Embryonic facial prominence (tissue), 1 donor: Measurements from ENCODE around the gene EDRF1.

ENCODE experiments used
- DNase-seq: peaks from one replicate; pipeline ENCODE4 v3.0.0-alpha.2; 2016; ENCODE audit errors: extremely low spot score

EDRF1 gene

DNA sequence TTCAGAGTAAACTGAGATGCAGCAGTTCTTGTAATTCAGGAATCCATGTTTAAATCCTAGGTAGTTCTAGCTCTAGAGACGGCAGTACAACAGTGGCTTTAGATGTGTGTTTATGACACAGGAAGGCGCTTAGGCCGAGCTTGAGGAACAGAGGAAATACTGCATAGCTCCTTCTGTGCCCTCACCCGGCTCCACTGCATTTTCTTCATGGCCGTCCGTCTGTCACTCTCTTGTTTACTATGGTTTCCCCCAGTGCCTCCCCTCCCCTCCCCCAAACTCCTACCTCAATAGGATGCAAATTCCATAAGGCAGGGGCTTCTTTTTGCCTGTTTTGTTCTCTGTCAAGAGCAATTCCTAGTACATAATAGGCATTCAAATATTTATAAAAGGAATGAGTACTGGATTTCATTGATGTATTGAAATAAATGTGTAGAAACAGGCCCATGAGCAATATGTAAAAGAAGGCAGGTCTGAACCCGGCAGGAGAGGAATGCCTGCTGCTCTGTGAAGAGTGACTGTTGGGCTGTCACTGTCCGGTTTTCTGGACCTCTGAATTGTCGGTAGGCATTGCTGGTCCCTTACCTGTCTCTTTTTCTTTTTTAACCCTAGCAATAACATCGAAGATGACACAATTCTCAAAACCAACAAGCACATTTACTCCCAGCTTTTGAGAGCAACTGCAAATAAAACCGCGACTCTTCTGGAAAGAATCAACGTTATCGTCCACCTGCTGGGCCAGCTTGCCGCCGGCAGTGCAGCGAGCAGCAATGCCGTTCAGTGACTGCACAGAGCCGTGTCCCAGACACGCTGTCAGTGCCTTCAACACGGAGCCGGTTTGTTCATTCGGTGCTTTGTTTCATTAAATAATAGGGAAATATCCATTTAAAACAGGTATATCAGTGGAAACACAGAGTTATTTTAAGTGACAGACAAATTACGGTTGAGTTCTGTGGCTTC, 43.5 kb downstream of the EDRF1 start:
- DNase-seq: no peak

DNA sequence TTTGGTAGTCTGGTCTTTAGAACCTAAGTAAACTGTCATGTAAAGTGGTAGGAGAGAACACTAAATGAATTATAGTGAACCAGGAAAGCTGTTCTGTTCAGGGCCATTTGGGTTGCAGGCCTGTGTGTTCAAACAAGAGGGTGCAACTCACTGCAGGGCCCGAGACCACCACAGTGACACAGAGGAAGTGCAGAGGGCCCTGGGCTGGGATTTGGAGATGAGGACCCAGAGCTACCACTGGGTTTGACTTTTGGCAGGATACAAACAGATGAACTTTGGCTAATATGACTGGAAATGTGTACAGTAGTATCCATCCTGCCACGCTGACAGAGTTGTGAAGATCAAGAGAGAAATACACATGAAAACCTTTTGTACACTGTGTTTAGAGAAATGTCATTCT, 46.3 kb downstream of the EDRF1 start:
- no peak for DNase-seq

DNA sequence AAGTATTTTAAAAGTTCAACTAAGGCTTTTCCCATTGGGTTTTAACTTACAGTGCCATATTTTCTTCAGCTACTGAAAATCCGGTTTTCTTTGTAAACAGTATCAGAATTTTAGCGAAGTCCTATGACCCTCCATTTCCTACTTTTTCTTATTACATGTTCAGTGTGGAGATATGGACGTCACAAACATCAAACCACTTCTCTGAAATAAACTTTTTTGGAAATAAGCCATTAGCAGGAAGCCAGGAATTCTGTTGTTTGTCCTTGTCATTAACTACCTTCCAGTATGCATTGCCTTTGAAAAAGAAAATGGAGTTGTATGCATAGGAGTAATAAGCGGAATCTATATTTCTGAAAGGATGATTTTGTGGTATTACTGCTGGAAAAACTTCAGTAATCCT, 47.0 kb downstream of the EDRF1 start:
- DNase-seq: no peak

DNA sequence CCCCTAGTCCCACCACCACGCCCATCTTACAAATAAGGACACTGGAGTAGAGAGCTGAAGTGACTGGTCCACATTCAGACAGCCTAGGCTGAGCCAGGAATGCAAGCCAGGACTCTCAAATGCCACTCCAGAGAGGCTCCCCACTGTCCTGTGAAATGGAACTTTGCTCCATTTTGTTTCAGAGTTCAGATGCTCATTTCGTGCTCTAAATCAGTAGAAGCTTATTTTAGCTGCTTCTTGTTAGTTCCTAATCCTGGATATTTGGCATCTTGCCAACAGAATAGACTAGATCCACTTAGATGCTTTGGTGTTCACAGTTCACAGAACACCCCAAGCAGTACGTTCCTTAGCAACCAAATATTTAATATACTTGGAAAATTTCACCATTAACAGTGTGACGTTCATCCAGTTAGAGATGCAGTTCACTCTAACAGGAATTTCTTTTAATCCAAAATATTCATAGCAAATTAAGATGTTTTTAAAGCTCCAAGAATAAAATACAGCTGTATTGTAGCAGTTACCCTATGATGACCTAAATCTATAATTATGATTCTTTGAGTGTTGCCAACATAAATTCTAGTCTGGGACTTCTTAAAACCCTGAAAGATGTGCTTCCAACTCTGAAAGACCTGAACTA, 48.8 kb downstream of the EDRF1 start:
- DNase-seq: peak; percentile 74

DNA sequence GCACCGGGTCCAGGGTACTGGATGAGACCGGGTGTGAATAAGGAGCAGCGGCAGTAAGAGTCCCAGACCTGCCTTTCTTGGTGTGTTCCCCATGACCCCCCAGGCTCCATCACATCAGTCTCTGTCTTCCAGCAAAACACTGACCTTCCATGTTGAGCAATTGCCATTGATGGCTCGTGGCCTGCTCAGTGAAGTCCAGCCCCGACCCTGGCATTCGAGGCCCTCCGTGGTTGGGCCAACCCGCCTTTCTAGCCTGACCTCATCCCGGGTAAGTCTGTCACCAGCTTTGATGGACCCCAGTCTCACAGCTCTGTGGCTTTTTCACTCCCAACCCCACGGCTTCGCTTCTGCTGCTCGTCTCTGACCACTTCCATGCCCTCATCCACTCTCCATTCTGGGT, 49.7 kb downstream of the EDRF1 start:
- no peak for DNase-seq

DNA sequence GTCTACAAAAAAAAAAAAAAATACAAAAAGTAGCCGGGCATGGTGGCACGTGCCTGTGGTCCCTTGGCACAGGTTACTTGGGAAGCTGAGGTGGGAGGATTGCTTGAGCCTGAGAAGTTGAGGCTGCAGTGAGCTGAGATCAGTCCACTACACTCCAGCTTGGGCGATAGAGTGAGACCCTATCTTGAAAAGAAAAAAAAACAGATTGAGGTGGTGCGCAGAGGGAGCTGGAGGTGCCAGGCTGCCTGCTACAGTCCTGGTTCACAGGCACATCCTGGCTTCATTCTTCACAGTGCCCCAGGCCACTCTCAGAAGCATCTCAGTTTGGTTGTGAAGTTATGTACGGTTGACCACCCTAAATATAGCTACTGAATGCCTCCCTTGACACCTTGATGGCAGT, 51.3 kb downstream of the EDRF1 start:
- DNase-seq: no peak

DNA sequence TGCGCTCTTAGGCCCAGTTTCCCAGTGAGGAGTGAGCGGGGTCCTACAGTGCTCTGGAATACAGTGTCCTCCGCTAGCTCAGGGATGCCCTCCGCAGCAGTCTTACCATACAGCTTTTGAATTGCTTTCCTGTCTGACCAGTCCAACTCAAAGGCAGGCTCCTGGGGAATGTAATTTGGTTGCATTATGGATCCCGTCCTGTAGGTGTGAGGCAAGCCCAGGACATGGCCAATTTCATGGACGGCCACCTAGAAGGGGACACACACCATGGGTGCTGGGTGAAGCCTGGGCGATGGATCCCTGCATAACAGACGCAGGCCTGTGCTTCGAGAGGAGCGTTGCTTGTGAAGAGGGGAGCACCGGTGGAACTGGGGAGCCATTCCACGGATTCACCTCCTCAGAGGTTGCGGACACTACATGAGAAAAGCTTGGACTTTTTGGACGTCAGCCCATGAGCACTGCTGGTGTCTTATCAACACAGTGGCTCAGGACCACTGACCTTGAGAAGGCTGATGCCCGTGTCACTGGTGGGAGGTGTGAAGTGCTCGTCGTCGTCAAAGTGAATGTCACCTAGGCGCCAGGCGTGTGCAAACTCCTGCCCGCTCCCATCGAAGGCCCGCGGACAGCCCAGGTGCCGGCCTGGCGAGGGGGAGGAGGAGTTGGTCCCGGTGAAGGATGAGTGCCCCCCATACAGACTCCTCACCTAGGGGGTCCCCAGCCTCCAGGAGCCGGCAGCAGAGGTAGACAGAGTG, 52.8 kb downstream of the EDRF1 start:
- no peak for DNase-seq

DNA sequence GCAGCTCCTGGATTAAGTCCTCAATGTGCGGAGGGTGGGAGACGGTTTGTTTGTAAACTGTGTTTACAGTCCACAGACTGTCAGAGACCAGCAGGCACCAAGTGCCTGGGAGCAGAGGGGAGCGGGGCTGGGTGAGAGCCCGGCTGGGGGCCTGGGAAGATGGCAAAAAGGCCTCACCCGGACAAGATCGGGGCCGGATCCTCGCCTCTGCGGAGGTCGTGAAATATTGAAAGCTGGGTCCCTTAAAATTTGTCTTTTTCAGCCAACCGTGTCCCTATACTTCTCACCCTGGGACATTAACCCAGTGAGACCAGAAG, 53.3 kb downstream of the EDRF1 start:
- no peak for DNase-seq

DNA sequence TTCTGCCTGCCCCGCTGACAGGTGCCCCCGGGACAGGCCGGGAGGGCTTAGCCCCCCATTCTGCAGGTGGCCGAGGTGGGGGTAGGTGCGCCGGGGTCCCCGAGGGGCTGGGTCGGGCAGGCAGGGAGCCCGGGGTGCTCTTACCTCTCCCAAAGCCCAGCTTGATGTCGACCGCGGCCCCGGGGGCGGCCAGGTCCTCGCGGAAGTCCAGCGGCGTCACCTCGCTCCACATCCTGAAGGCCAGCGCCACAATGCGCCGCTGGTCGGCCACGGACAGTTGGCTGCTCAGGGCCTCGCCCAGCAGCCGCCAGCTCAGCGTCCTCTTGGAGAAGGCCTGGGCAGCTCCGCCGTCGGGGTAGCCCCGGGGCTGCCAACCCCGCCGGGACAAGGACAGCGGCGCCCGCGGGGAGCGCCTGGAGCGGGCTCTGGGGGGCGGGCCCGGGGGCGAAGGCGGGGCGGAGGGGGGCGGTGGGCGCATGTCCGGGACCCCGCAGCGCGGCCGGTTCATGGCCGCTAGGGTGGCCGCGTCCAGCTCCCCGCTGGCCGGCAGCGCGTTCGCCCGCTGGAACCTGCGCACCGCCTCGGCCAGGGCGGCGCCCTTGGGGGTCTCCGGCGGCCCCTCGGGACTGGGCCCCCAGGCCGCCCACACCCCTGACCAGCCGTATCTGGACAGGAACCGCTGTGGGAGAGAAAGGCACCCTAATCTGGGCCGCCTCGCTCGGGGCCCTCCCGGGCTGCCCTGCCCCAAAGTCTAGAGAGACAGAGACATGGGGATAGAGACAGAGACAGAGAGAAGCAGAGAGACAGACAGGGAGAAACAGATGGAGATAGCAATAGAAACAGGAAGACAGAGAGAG, 54.4 kb downstream of the EDRF1 start:
- no peak for DNase-seq

DNA sequence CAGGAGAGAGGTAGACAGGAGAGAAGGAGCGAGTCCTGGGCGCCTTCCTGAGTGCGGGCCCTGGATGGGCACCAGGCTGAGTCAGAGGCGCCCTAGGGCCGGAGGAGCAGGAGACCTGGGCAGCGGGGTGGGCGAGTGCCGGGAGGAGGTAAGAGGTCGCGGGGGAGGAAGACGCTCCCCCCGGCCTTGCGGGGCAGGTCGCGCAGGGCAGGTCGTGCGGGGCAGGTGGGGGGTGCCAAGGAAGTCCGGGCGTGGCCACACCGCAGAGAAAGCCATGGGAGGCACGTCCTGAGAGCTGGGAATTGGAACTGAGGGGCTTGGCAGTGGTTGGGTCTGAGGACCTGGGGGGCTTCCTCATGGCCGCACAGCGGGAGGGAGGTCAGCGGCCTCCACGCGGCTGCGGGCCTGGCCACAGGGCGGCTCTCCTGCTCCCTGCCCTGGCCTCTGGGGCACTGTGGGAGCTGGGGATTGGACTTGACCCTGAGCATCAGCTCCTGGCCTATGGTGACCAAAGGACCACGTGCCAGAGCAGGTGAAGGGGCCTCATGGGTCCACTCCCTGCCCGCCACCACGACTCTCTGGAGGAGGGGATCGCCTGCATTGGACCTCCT, 55.2 kb downstream of the EDRF1 start:
- DNase-seq: no peak

DNA sequence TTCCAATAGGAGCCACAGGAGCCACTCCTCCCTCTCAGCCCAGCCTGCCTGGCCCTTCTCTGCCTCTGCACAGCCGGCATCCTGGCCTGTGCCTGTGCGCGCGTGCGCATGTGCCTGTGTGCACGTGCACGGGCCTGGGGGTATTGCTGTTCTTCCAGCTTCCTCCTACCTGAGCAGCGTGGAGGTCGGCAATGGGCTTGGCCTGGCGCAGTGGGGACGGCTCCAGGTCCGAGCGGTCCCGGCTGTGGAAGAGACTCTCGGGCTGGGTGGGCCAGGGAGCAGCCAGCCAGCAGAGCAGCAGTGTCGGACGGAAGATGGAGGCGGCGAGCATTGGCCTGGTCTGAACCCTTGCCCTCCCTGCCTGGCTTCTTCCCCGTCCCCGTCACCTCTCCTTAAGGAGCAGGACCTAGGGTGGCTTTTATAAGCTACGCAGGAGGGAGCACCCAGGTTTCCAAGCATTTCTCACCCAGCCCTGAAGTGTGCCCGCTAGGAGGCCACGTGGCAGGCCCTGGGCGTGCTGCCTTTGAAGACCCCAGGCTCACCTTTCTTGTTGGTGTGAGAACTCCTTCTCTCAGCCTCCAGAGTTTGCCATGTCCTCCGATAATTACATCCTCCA, 56.1 kb downstream of the EDRF1 start, which contains the start of gene MMP21:
TSS of gene MMP21 (minus strand) at position 331 of the 616 bp plus-strand sequence. CDS start at position 331, 0 bp downstream.
- no peak for DNase-seq

DNA sequence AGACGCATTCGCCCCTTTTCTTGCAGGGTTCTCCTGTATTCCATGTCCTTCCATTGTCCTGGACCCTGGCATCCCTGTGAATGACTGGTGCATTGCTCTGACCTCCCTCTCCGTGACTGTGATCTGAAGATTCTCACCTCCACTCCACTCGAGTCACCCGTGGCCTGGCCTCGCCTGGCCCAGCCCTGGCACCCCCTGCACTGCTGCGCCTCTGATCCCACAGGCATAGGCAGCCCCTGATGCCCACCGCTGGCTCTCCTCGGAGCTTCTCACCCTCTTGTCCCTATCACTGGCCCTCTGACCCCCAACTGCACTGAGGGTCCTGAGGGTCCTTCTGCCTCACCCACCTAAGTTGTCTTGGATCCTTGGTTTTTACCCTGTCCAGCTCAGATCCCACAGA, 58.3 kb downstream of the EDRF1 start:
- no peak for DNase-seq

DNA sequence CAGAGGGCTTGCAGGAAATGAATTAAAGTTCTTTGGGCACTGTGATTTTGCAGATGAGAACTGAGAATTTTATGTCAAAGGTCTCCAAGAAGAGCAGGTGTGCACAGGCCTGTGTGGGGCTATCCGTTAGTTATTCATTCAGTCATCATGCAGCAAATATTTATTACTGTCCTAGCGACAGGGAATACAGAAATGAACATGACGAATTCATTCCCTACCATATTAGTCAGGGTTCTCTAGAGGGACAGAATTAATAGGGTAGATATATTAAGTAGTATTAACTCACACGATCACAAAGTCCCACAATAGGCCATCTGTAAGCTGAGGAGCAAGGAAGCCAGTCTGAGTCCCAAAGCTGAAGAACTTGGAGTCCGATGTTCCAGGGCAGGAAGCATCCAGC, 59.0 kb downstream of the EDRF1 start:
- no peak for DNase-seq

DNA sequence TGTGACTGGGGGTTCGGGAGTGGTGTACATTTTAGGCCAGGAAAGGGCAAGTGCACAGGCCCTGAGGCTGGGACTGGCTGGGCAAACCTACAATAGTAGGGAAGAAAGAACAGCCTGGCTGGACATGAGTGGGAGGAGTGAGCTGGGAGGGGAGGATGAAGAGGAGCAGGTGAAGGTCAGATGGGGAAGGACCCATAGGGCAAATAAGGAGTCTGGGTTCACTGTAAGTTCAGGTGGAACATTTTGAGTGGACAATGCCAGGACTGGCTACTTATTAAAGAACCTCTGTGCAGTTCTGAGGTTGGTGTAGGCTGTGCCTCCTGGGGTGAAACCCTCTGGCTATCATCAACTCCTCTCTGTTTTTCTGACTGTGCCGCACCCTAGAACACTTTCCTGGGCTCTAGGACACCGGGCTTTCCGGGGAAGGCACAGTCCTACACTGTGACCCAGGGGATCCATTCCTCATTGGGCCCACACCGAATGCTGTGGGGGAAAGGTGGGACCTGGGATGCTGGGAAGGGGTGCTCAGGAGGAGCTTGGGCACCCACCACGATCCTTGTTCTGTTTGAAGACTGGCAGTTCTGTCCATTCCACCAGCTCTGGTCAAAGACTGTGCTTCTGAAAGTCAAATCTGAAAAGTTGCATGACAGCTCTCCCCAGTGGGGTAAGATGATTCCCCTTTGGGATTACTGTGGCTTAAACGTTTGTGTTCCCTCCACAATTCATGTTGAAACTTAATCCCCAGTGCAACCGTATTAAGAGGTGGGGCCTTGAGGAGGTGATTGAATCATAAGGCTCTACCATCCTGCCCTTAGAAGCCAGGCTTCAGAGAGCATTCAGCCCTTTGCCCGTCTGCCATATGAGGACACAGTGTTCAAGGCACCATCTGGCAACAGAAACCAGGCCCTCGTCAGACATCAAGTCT, 60.2 kb downstream of the EDRF1 start:
- DNase-seq: no peak

DNA sequence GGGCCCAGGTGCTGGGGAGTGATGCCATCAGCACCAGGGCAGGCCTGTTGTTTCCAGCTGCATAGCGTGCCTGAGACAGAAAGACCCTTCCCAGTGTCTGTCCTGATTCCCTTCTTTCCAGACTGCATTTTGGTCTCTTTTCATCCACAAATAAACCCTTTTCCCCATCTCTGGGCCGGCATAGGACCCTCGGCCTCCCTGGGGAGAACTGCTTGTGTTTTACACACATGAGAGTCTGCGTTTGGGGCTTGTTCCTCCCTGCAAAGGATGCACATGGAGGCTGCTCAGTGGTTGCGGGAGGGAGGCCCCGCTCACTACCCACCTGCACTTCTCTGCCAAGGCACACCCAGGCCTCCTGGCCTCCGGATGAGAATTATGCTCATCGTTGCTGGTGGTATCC, 61.9 kb downstream of the EDRF1 start:
- no peak for DNase-seq

DNA sequence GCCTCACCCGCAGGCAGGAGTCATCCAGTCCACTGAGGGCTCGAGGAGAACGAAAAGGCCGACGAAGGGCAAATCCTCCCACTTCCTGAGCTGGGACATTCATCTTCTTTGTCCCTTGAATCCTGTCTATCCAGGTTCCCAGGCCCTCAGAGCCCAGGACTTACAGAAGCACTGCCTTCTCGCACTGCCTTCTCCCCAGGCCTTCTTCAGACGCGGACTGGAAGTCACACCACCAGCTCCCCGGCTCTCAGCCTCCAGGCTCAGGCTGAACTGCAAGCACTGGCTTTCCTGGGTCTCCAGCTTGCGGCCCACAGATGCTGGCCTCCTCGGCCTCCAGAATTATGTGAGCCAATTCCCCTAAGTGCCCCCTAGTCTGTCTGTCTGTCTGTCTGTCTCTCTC, 62.5 kb downstream of the EDRF1 start:
- DNase-seq: no peak

DNA sequence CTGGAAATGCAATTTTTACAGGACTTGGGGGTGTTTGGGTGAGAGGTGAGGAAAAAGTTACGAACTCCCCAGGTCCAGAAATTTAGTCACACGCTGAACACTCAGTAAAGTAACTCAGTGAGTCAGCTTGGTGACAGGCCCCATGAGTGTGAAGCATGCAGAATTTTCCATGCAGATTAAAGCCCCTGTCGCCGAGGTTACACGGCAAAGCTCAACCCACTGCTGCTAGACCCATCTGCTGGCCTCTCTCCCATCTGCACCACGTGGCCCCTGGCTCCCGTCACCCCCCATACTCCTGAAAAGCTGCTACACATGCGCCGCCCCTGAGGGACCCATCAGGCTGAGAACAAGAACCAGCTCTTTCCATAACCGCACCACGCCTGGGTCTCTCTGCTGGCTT, 63.1 kb downstream of the EDRF1 start:
- DNase-seq: no peak

DNA sequence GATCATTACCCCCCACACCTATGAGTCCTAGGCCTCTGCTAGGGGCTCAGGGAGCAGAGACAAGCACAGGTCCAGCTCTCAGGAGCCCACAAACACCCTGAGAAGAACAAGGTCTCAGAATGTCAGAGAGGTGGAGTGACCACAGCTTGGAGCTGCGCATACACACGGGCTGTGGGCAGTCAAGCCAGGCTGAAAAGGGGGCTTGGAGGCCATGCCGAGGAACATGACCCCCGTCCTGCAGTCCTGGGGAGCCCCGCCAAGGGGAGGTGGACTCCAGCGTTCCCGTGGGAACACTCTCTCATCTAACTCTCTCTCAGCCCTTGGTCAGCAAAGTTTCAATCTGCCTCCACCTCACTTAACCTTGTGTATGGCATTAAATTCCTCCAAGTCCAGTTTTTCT, 63.9 kb downstream of the EDRF1 start:
- DNase-seq: no peak

DNA sequence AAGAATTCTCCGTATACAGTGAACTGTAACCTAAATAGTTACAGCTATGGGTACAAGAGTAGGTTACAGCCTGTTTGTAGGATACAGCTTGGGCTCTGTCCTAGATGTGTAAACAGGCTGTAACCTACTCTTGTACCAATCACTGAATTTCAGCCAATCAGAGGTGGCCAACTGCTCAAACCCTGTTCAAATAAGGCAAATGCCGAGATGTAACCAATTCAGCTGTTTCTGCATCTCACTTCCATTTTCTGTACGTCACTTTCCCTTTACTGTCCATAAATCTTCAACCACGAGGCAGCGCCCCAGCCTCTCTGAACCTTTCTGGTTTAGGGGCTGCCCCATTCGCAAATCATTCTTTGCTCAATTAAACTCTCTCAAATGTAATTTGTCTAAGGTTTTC, 64.4 kb downstream of the EDRF1 start:
- DNase-seq: no peak

DNA sequence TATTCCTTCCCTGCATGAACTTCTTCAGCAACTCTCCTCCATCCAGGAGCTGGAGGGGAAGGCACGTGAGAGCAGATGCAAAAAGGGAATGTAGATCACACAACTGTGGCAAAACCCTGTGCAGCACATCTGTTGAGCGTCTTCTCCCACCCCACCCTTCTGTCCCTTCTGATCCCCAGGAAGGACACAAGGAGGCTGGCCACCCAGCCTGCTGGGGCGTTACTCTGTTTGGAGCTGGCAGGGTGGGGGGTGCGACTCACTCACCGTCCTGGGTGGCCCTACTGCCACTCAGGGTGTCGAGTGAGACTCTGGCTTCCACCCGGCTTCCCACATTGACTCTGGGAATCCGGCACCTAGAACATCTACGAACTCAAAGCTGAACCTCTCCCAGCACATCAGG, 66.3 kb downstream of the EDRF1 start:
- DNase-seq: no peak
